ENCODE data around the gene MCHR1.

MCHR1 gene

DNA sequence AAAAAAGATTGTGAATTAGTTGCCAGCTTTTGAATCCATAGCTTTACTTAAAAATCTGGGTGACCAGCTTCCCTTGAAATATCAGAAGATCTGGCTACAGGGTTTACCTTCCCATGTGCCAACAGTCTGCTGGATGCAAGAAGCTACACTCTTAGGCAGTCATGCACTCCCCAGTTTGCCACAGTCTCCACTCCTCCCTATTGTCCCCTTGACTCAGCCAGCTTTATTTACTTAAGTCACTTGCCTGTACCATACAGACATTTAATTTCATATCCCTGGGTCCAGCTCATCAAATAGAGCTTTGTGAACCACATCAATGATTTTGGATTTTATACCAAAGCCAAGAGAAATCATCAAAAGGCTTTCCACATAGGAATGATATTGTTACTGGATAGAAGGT lies 12.2 kb downstream of the MCHR1 start:
- TF ChIP-seq, protein P1, sequence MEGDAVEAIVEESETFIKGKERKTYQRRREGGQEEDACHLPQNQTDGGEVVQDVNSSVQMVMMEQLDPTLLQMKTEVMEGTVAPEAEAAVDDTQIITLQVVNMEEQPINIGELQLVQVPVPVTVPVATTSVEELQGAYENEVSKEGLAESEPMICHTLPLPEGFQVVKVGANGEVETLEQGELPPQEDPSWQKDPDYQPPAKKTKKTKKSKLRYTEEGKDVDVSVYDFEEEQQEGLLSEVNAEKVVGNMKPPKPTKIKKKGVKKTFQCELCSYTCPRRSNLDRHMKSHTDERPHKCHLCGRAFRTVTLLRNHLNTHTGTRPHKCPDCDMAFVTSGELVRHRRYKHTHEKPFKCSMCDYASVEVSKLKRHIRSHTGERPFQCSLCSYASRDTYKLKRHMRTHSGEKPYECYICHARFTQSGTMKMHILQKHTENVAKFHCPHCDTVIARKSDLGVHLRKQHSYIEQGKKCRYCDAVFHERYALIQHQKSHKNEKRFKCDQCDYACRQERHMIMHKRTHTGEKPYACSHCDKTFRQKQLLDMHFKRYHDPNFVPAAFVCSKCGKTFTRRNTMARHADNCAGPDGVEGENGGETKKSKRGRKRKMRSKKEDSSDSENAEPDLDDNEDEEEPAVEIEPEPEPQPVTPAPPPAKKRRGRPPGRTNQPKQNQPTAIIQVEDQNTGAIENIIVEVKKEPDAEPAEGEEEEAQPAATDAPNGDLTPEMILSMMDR (IDR thresholded peaks at IDR 0.05; ENCODE audit: low read length, missing control alignments) = no peak
- DNase-seq (ENCODE audit: low read depth) = no peak
- H3K4me3 ChIP-seq (replicated peaks; ENCODE audit: low read depth, low read length) = no peak overlapping the region

DNA sequence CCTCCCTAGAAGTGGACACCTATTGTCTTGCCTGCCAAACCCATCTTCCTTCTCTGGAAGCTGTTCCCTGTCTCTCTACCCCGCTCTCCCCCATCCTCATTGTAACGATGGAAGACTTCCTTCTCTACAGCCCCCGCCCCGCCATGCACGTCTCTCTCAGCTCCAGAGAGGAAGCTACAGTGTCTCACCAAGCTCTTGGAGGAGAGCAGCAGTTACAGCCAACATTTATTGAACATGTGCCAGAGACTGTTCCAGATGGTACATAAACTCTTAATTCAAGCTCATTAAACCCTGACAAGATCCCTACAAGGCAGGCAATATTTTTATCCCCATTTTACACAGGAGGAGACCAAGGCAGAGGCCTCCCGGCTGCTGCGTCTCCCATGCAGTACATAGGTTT lies 15.1 kb downstream of the MCHR1 start:
- no peak overlapping the region for H3K4me3 ChIP-seq (replicated peaks; ENCODE audit: low read depth, low read length)
- TF ChIP-seq, protein P1 (IDR thresholded peaks at IDR 0.05; ENCODE audit: low read length, missing control alignments) = no peak
- DNase-seq (ENCODE audit: low read depth) = peak; percentile 21

DNA sequence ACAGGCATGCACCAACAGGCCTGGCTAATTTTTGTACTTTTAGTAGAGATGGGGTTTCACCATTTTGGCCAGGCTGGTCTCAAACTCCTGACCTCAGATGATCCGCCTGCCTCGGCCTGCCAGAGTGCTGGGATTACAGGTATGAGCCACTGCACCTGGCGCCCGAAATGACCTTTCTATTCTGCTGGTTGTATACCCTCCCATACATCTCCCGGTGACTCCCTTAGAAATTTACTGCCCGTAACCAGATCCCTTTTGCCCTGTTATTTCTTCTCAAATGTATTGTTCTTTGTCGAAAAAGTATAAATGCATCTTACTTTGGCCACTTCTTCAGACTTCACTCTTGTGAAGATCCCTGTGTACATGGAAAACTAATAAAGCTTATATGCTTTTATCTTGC lies 22.0 kb downstream of the MCHR1 start:
- no peak overlapping the region for H3K4me3 ChIP-seq (replicated peaks; ENCODE audit: low read depth, low read length)
- no peak for DNase-seq (ENCODE audit: low read depth)
- TF ChIP-seq, protein P1 (IDR thresholded peaks at IDR 0.05; ENCODE audit: low read length, missing control alignments) = no peak

DNA sequence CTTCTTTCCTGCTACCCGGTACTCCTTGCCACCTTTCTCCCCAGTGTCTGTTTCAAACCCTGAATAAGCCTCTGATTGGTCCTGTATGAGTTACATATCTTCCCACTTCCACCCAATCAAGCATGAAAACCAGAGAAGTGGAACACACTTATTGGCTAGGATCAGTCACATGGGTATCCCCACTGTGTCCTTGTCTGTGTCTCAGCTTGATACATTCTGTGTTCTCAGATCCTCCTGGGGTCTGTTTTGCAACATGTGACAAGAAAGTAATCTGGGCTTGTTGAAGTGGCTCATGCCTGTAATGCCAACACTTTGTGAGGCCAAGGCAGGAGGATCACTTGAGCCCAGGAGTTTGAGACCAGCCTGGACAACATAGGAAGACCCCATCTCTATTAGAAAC lies 23.9 kb downstream of the MCHR1 start:
- TF ChIP-seq, protein P1 (IDR thresholded peaks at IDR 0.05; ENCODE audit: low read length, missing control alignments) = no peak
- no peak for DNase-seq (ENCODE audit: low read depth)
- H3K4me3 ChIP-seq (replicated peaks; ENCODE audit: low read depth, low read length) = no peak overlapping the region

DNA sequence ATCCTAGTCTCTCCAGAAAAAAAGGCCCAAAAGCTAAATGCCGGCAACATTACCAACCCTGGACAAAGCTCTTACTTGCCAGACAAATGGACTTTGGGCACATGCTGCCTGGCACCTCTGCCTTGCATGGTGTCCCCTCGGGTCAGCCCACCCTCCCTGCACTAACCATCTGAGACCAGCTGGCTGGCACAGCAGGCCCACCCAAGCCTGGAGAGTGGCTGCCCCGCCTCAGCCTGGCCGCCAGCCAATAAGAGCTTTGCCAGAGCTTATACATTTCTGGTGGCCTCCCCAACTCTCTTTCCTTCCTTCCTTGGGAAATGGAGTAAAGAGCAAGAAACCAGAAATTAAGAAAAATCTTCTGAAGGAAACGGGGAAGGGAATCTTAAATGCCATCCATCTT lies 24.5 kb downstream of the MCHR1 start:
- DNase-seq (ENCODE audit: low read depth) = no peak
- no peak overlapping the region for H3K4me3 ChIP-seq (replicated peaks; ENCODE audit: low read depth, low read length)
- TF ChIP-seq, protein P1 (IDR thresholded peaks at IDR 0.05; ENCODE audit: low read length, missing control alignments) = no peak

DNA sequence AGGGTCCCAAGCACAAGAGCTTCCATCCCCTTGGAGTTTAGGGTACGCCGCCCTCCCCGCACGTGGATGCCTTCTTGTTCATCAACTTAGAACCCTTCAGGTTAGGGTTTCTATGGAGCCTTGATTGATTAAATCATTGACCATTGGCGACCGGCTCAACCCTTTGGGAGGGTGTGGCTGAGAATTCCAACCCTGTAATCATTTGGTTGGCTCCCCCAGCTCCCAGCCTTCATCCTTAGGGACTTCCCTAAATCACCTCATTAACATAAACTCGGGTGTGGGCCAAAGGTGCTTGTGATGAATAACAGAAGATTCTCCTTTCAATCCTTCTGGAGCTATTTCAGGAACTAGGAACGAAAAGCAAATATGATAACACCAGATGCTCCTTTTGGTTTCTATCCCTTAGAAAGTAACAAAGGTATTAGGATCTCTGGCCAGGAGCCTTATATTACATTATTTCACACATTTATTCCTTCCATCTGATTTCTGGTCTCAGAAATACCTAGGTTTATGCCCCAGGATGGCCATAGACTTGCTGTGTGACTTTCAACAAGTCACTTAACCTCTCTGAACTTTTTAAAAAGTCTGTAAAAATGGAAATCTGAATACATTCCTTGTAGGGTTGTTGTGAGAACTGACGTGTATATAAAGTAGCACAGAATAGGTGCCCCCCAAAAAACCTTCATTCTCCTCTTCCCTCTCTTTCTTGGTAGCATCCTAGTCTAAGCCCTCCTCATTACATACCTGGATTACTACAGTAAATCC lies 26.8 kb downstream of the MCHR1 start:
- TF ChIP-seq, protein P1 (IDR thresholded peaks at IDR 0.05; ENCODE audit: low read length, missing control alignments) = no peak

DNA sequence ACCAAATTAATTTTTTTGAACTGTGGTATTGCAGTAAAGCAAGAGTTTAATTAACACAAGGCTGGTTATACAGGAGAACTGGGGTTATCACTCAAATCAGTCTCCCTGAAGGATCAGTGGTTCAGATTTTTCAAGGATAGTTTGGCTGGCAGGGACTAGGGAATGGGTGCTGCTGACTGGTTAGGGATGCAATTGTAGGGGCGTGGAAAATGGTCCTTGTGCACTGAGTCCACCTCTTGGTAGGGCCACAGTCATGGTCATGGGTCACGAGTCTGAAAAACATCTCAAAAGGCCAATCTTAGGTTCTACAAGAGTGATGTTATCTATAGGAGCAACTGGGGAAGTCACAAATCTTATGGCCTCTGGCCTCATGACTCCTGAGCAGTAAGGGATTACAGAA lies 27.9 kb downstream of the MCHR1 start:
- no peak overlapping the region for H3K4me3 ChIP-seq (replicated peaks; ENCODE audit: low read depth, low read length)
- TF ChIP-seq, protein P1 (IDR thresholded peaks at IDR 0.05; ENCODE audit: low read length, missing control alignments) = no peak
- no peak for DNase-seq (ENCODE audit: low read depth)

More for the DNA sequence above, 26.8 kb downstream of the MCHR1 start:
- no peak for DNase-seq (ENCODE audit: low read depth)
- H3K4me3 ChIP-seq (replicated peaks; ENCODE audit: low read depth, low read length) = no peak overlapping the region

All from fibroblast of pulmonary artery (primary cell).